ENCODE results near the gene IFFO2.

IFFO2 gene

GRCh38 chr1:19003371-19004290 lies 47.2 kb upstream of the IFFO2 start:
- no peak for ATAC-seq
- TF ChIP-seq ZC3H10 (CRISPR knock-in tag; IDR thresholded peaks at IDR 0.05): no peak
- no peak for TF ChIP-seq GLIS3 (CRISPR knock-in tag; IDR thresholded peaks at IDR 0.05)
- no peak for TF ChIP-seq OSR1 (CRISPR knock-in tag; IDR thresholded peaks at IDR 0.05)
- no peak for TF ChIP-seq ZNF8 (CRISPR knock-in tag; IDR thresholded peaks at IDR 0.05)
- no peak for TF ChIP-seq BACH2 (CRISPR knock-in tag; IDR thresholded peaks at IDR 0.05; ENCODE audit: borderline replicate concordance)
- TF ChIP-seq CSDC2 (CRISPR knock-in tag; IDR thresholded peaks at IDR 0.05): no peak
- TF ChIP-seq TCF4 (CRISPR knock-in tag; IDR thresholded peaks at IDR 0.05; ENCODE audit: borderline replicate concordance): no peak
- TF ChIP-seq, protein P1, sequence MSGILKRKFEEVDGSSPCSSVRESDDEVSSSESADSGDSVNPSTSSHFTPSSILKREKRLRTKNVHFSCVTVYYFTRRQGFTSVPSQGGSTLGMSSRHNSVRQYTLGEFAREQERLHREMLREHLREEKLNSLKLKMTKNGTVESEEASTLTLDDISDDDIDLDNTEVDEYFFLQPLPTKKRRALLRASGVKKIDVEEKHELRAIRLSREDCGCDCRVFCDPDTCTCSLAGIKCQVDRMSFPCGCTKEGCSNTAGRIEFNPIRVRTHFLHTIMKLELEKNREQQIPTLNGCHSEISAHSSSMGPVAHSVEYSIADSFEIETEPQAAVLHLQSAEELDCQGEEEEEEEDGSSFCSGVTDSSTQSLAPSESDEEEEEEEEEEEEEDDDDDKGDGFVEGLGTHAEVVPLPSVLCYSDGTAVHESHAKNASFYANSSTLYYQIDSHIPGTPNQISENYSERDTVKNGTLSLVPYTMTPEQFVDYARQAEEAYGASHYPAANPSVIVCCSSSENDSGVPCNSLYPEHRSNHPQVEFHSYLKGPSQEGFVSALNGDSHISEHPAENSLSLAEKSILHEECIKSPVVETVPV (CRISPR knock-in tag; IDR thresholded peaks at IDR 0.05): no peak
- no peak for TF ChIP-seq PPARA (CRISPR knock-in tag; IDR thresholded peaks at IDR 0.05; ENCODE audit: borderline replicate concordance)
- TF ChIP-seq, protein P2, sequence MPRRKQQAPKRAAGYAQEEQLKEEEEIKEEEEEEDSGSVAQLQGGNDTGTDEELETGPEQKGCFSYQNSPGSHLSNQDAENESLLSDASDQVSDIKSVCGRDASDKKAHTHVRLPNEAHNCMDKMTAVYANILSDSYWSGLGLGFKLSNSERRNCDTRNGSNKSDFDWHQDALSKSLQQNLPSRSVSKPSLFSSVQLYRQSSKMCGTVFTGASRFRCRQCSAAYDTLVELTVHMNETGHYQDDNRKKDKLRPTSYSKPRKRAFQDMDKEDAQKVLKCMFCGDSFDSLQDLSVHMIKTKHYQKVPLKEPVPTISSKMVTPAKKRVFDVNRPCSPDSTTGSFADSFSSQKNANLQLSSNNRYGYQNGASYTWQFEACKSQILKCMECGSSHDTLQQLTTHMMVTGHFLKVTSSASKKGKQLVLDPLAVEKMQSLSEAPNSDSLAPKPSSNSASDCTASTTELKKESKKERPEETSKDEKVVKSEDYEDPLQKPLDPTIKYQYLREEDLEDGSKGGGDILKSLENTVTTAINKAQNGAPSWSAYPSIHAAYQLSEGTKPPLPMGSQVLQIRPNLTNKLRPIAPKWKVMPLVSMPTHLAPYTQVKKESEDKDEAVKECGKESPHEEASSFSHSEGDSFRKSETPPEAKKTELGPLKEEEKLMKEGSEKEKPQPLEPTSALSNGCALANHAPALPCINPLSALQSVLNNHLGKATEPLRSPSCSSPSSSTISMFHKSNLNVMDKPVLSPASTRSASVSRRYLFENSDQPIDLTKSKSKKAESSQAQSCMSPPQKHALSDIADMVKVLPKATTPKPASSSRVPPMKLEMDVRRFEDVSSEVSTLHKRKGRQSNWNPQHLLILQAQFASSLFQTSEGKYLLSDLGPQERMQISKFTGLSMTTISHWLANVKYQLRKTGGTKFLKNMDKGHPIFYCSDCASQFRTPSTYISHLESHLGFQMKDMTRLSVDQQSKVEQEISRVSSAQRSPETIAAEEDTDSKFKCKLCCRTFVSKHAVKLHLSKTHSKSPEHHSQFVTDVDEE (CRISPR knock-in tag; IDR thresholded peaks at IDR 0.05): no peak
- no peak for TF ChIP-seq ZFP30 (CRISPR knock-in tag; IDR thresholded peaks at IDR 0.05)
- TF ChIP-seq ISL1 (CRISPR knock-in tag; IDR thresholded peaks at IDR 0.05): no peak
- TF ChIP-seq, protein P3, sequence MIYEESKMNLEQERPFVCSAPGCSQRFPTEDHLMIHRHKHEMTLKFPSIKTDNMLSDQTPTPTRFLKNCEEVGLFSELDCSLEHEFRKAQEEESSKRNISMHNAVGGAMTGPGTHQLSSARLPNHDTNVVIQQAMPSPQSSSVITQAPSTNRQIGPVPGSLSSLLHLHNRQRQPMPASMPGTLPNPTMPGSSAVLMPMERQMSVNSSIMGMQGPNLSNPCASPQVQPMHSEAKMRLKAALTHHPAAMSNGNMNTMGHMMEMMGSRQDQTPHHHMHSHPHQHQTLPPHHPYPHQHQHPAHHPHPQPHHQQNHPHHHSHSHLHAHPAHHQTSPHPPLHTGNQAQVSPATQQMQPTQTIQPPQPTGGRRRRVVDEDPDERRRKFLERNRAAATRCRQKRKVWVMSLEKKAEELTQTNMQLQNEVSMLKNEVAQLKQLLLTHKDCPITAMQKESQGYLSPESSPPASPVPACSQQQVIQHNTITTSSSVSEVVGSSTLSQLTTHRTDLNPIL (CRISPR knock-in tag; IDR thresholded peaks at IDR 0.05; ENCODE audit: low read depth): no peak
- TF ChIP-seq, protein P4, sequence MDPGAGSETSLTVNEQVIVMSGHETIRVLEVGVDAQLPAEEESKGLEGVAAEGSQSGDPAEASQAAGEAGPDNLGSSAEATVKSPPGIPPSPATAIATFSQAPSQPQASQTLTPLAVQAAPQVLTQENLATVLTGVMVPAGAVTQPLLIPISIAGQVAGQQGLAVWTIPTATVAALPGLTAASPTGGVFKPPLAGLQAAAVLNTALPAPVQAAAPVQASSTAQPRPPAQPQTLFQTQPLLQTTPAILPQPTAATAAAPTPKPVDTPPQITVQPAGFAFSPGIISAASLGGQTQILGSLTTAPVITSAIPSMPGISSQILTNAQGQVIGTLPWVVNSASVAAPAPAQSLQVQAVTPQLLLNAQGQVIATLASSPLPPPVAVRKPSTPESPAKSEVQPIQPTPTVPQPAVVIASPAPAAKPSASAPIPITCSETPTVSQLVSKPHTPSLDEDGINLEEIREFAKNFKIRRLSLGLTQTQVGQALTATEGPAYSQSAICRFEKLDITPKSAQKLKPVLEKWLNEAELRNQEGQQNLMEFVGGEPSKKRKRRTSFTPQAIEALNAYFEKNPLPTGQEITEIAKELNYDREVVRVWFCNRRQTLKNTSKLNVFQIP (CRISPR knock-in tag; IDR thresholded peaks at IDR 0.05; ENCODE audit: borderline replicate concordance, low read depth): no peak
- no peak for TF ChIP-seq PATZ1 (CRISPR knock-in tag; IDR thresholded peaks at IDR 0.05; ENCODE audit: borderline replicate concordance)
- no peak for TF ChIP-seq ARNTL (CRISPR knock-in tag; IDR thresholded peaks at IDR 0.05; ENCODE audit: borderline replicate concordance, low read depth)
- TF ChIP-seq ZFP3 (CRISPR knock-in tag; IDR thresholded peaks at IDR 0.05): no peak
- no peak for TF ChIP-seq TOX (CRISPR knock-in tag; IDR thresholded peaks at IDR 0.05; ENCODE audit: borderline replicate concordance)

DNA sequence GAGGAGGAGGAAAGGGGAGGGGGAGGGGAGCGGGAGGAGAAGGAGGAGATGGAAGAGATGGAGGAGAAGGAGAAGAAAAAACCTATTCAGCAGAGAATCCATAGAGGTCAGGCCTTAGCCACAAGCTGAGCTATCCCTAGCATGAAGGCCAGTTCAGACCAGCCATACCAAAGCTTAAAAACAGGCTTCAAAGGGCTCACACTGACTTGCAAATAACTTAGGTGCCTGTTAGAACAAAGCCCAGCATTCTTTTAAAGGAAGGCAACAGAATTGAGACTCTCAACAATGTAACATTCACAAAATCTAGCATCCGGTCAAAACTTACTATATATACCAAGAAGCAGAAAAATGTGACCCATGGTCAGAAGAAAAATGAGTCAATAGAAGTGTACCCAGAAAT lies 43.6 kb upstream of the IFFO2 start:
- TF ChIP-seq, protein P4 (CRISPR knock-in tag; IDR thresholded peaks at IDR 0.05; ENCODE audit: borderline replicate concordance, low read depth): no peak
- TF ChIP-seq ZFP30 (CRISPR knock-in tag; IDR thresholded peaks at IDR 0.05): no peak
- no peak for ATAC-seq
